ENCODE measurements around the gene HOMER1. TPM values are rescaled to one million over a fixed set of nuclear protein-coding genes. Genes with fewer than 3 reads are reported as not detected.

Gene HOMER1
- total and polyA plus RNA-seq, 9 of the 15 experiments (the other 6 are each of a cell fraction or from before 2014, with no cell fraction given) = 6.3 to 39.9 (median 9.9) TPM

- TF ChIP-seq ETS1 (conservative IDR thresholded peaks at IDR 0.05; ENCODE audit: control insufficient read depth, low read depth, low read length) (no peak; the same call in none of the 2 replicates), ZC3H4 (CRISPR knock-in tag; IDR thresholded peaks at IDR 0.05; ENCODE audit: borderline replicate concordance) (no peak), ETV5 (CRISPR knock-in tag; IDR thresholded peaks at IDR 0.05; ENCODE audit: low read depth) (peak; percentile 90), ZNF511 (CRISPR knock-in tag; IDR thresholded peaks at IDR 0.05) (no peak), CTBP1 (IDR thresholded peaks at IDR 0.05; ENCODE audit: borderline replicate concordance) (peak; percentile 93), SMARCC2 (IDR thresholded peaks at IDR 0.05; ENCODE audit: low read depth) (no peak), SUPT5H (IDR thresholded peaks at IDR 0.05) (peak; percentile 84), CEBPB (tag; IDR thresholded peaks at IDR 0.05) (peak; percentile 29; the same call in 1 of the 2 replicates), SIRT6 (IDR thresholded peaks at IDR 0.05; ENCODE audit: low read depth, low read length) (no peak), XRCC5 (IDR thresholded peaks at IDR 0.05; ENCODE audit: low read depth, low read length) (peak; percentile 70; the same call in 1 of the 2 replicates), DNMT1 (IDR thresholded peaks at IDR 0.05) (no peak), KLF1 (tag; IDR thresholded peaks at IDR 0.05) (peak; percentile 88; the same call in 1 of the 2 replicates), BCOR (IDR thresholded peaks at IDR 0.05) (peak; percentile 69), ZNF408 (CRISPR knock-in tag; IDR thresholded peaks at IDR 0.05; ENCODE audit: low read depth) (no peak), HCFC1 (IDR thresholded peaks at IDR 0.05; ENCODE audit: low read depth, low read length) (peak; percentile 40; the same call in 1 of the 2 replicates), NELFE (IDR thresholded peaks at IDR 0.05; ENCODE audit: insufficient read depth, insufficient read length) (peak; percentile 32), ZNF586 (CRISPR knock-in tag; conservative IDR thresholded peaks at IDR 0.05) (no peak), STAG1 (CRISPR knock-in tag; IDR thresholded peaks at IDR 0.05; ENCODE audit: borderline replicate concordance) (no peak), CCNT2 (IDR thresholded peaks at IDR 0.05; ENCODE audit: borderline replicate concordance, extremely low read depth, insufficient read length, low read depth, low read length) (peak; percentile 53), MAFF (IDR thresholded peaks at IDR 0.05; ENCODE audit: low read length) (peak; percentile 60; the same call in 1 of the 2 replicates), SP2 (IDR thresholded peaks at IDR 0.05; ENCODE audit: extremely low read depth, low read depth, low read length, poor library complexity, severe bottlenecking) (no peak), GMEB1 (CRISPR knock-in tag; IDR thresholded peaks at IDR 0.05) (peak; percentile 92), RNF2 (IDR thresholded peaks at IDR 0.05) (0 out of 2 replicates have a peak, but pooled peaks have one; percentile 45), BDP1 (IDR thresholded peaks at IDR 0.05; ENCODE audit: insufficient read depth, insufficient read length) (no peak), ZNF512 (tag; IDR thresholded peaks at IDR 0.05) (no peak), ZNF134 (CRISPR knock-in tag; conservative IDR thresholded peaks at IDR 0.05) (no peak)
Measured at GRCh38 chr5:79514391-79515105, 614 bp upstream of the HOMER1 start (continued).
